H1 (cell line): ENCODE measurements around the gene BBIP1. TPM values are rescaled to one million over a fixed set of nuclear protein-coding genes. Genes with fewer than 3 reads are reported as not detected.

ENCODE experiments used
- CTCF ChIA-PET: fragments of 300-600 bp; sonication (Branson Sonifier 250); formaldehyde crosslinking; loops from one replicate; lab custom pipeline; 2021; ENCODE audit not compliant: partially characterized antibody; lab: Charles Lee
- POLR2A ChIA-PET: fragments of 300-600 bp; sonication (Branson Sonifier 250); formaldehyde crosslinking; loops from one replicate; lab custom pipeline; 2021; ENCODE audit warnings: inconsistent platforms; ENCODE audit not compliant: partially characterized antibody; lab: Charles Lee
- DNase-seq, 2 experiments: peaks; one replicate each; pipeline versions ENCODE4 v3.0.0 to v3.0.0-alpha.2; 2010 to 2022; ENCODE audit warnings: low spot score in 2 of 2, low read depth in 1 of 2, mixed read lengths in 1 of 2
- FAIRE-seq: peaks from 2 replicates; lab custom pipeline; 2011; peaks lifted over from hg19 to GRCh38; lab: Jason Lieb, UNC
- H2AFZ ChIP-seq: 2 replicates; pipeline ENCODE4 v1.8.1; 2012; ENCODE audit warnings: low read length, inconsistent platforms
- H2AK5ac ChIP-seq: 2 replicates; pipeline ENCODE4 v1.6.1; 2013; ENCODE audit warnings: low read depth, low read length
- H2BK120ac ChIP-seq: replicated peaks from 2 replicates; pipeline ENCODE3; 2013; ENCODE audit warnings: low read depth, low read length, inconsistent platforms
- H2BK12ac ChIP-seq: 2 replicates; pipeline ENCODE4 v1.6.1; 2013; ENCODE audit warnings: low read depth, low read length
- H2BK15ac ChIP-seq: 2 replicates; pipeline ENCODE4 v1.6.1; 2013; ENCODE audit warnings: low read length
- H2BK20ac ChIP-seq: 2 replicates; pipeline ENCODE4 v1.6.1; 2013; ENCODE audit warnings: low read length
- H2BK5ac ChIP-seq: 2 replicates; pipeline ENCODE4 v1.6.1; 2013; ENCODE audit warnings: low read depth, low read length
- H3K14ac ChIP-seq: 2 replicates; pipeline ENCODE4 v1.6.1; 2013; ENCODE audit warnings: inconsistent platforms; ENCODE audit not compliant: insufficient read length
- H3K18ac ChIP-seq: 2 replicates; pipeline ENCODE4 v1.6.1; 2013; ENCODE audit warnings: low read length; ENCODE audit errors: extremely low read depth
- H3K23ac ChIP-seq: 2 replicates; pipeline ENCODE4 v1.6.1; 2013; ENCODE audit warnings: inconsistent platforms; ENCODE audit not compliant: insufficient read length
- H3K23me2 ChIP-seq: 2 replicates; pipeline ENCODE4 v1.6.1; 2013; ENCODE audit warnings: low read depth, low read length
- H3K27ac ChIP-seq: 2 replicates; pipeline ENCODE4 v1.6.1; 2011; ENCODE audit warnings: low read depth, low read length, inconsistent platforms
- H3K27me3 ChIP-seq, 4 experiments: replicated peaks in 1 of 4; 1 replicate in 1 of 4; 2 replicates in 3 of 4; pipeline versions ENCODE4 v1.6.1 to v1.8.1; 2011 to 2013; ENCODE audit warnings: low read length in 3 of 4, mild to moderate bottlenecking in 3 of 4, inconsistent platforms in 2 of 4, mixed read lengths in 2 of 4, moderate library complexity in 1 of 4; ENCODE audit not compliant: control insufficient read depth in 3 of 4, insufficient read depth in 3 of 4; ENCODE audit errors: extremely low read depth in 1 of 4
- H3K36me3 ChIP-seq, 4 experiments: 2 replicates each; pipeline versions ENCODE4 v1.6.1 to v1.8.1; 2011 to 2013; ENCODE audit warnings: mild to moderate bottlenecking in 4 of 4, low read length in 3 of 4, moderate library complexity in 2 of 4, control low read depth in 1 of 4, inconsistent platforms in 1 of 4; ENCODE audit not compliant: insufficient read depth in 4 of 4, control insufficient read depth in 2 of 4
- H3K4ac ChIP-seq: replicated peaks from 2 replicates; pipeline ENCODE3; 2013; ENCODE audit warnings: low read length, low read depth, mixed read lengths, inconsistent platforms; ENCODE audit not compliant: insufficient read length
- H3K4me1 ChIP-seq, 4 experiments: replicated peaks in 1 of 4; 1 replicate in 1 of 4; 2 replicates in 3 of 4; pipeline versions ENCODE4 v1.6.1 to v1.8.1; 2011 to 2013; ENCODE audit warnings: low read length in 3 of 4, inconsistent platforms in 2 of 4, mixed read lengths in 1 of 4; ENCODE audit not compliant: insufficient read depth in 4 of 4, control insufficient read depth in 3 of 4
- H3K4me2 ChIP-seq, 2 experiments: 2 replicates each; pipeline versions ENCODE4 v1.6.1 to v1.8.1; 2011 to 2013; ENCODE audit warnings: low read depth in 2 of 2, low read length in 2 of 2, control low read depth in 1 of 2, inconsistent platforms in 1 of 2, mild to moderate bottlenecking in 1 of 2; ENCODE audit not compliant: insufficient read depth in 1 of 2
- H3K4me3 ChIP-seq, 4 experiments: fragments of 200-600, 300-600 bp in 1 of 4; sonication (generic), shearing (Covaris generic), sonication (Bioruptor Twin) in 1 of 4; 2 replicates each; pipeline versions ENCODE4 v1.5.1 to v1.8.1; 2011 to 2016; ENCODE audit warnings: low read length in 4 of 4, low read depth in 3 of 4, control low read depth in 2 of 4, inconsistent platforms in 2 of 4, mild to moderate bottlenecking in 2 of 4, mixed read lengths in 1 of 4, moderate library complexity in 1 of 4; ENCODE audit not compliant: insufficient read depth in 2 of 4; ENCODE audit errors: extremely low read depth in 1 of 4
- H3K56ac ChIP-seq: replicated peaks from 2 replicates; pipeline ENCODE3; 2013; ENCODE audit warnings: low read depth, mild to moderate bottlenecking, mixed read lengths, low read length, inconsistent platforms; ENCODE audit not compliant: insufficient read length
- H3K79me1 ChIP-seq: 2 replicates; pipeline ENCODE4 v1.6.1; 2013; ENCODE audit warnings: low read depth, low read length, control low read depth
- H3K79me2 ChIP-seq, 2 experiments: 2 replicates each; pipeline versions ENCODE4 v1.6.1 to v1.8.1; 2012 to 2013; ENCODE audit warnings: low read length in 2 of 2, mild to moderate bottlenecking in 2 of 2, inconsistent platforms in 1 of 2; ENCODE audit not compliant: insufficient read depth in 2 of 2, control insufficient read depth in 1 of 2
- H3K9ac ChIP-seq, 4 experiments: replicated peaks in 1 of 4; 1 replicate in 1 of 4; 2 replicates in 3 of 4; pipeline versions ENCODE4 v1.6.1 to v1.8.1; 2011 to 2013; ENCODE audit warnings: low read depth in 3 of 4, low read length in 3 of 4, control low read depth in 2 of 4, mild to moderate bottlenecking in 2 of 4, moderate library complexity in 2 of 4, inconsistent platforms in 1 of 4; ENCODE audit errors: extremely low read depth in 1 of 4
- H3K9me3 ChIP-seq, 2 experiments: 2 replicates each; pipeline versions ENCODE4 v1.6.1 to v1.8.1; 2012 to 2013; ENCODE audit warnings: mild to moderate bottlenecking in 2 of 2, moderate library complexity in 2 of 2, control low read depth in 1 of 2, inconsistent platforms in 1 of 2, low read depth in 1 of 2, low read length in 1 of 2, mixed read lengths in 1 of 2; ENCODE audit not compliant: insufficient read depth in 2 of 2
- H4K20me1 ChIP-seq, 2 experiments: replicated peaks in 1 of 2; 2 replicates each; pipeline versions ENCODE3 to v1.8.1; 2011 to 2013; ENCODE audit warnings: inconsistent platforms in 2 of 2, low read length in 2 of 2, mild to moderate bottlenecking in 1 of 2; ENCODE audit not compliant: insufficient read depth in 2 of 2, control insufficient read depth in 1 of 2
- H4K5ac ChIP-seq: 2 replicates; pipeline ENCODE4 v1.6.1; 2013; ENCODE audit warnings: low read length, low read depth, mixed read lengths, inconsistent platforms; ENCODE audit not compliant: insufficient read length
- H4K8ac ChIP-seq: 2 replicates; pipeline ENCODE4 v1.8.0; 2013; ENCODE audit warnings: mild to moderate bottlenecking, moderate library complexity, low read length, inconsistent platforms; ENCODE audit not compliant: insufficient read depth; ENCODE audit errors: extremely low read depth
- H4K91ac ChIP-seq: replicated peaks from 2 replicates; pipeline ENCODE3; 2013; ENCODE audit warnings: low read length, mixed read lengths, inconsistent platforms; ENCODE audit not compliant: insufficient read length
- KDM1A ChIP-seq: fragments of 200-600, 300-600 bp; sonication (generic); IDR thresholded peaks from 2 replicates; pipeline ENCODE4 v1.7.1; 2016; ENCODE audit warnings: mild to moderate bottlenecking, low read length, borderline replicate concordance
- KDM4A ChIP-seq: IDR thresholded peaks from one replicate; pipeline ENCODE4 v1.7.1; 2012; ENCODE audit warnings: low read depth, mild to moderate bottlenecking, moderate library complexity, low read length, inconsistent platforms; ENCODE audit not compliant: severe bottlenecking
- WGBS, 2 experiments: shearing (Covaris generic) in 1 of 2; methylation state at CpG; one replicate each; pipeline versions ENCODE4 v1.1.6 to v1.1.7; 2013 to 2015; ENCODE audit warnings: low lambda C conversion rate in 2 of 2, mixed read lengths in 2 of 2, inconsistent platforms in 1 of 2, low coverage in 1 of 2, missing lambda C conversion rate in 1 of 2; ENCODE audit not compliant: insufficient replicate concordance in 2 of 2, insufficient coverage in 1 of 2, insufficient read length in 1 of 2; ENCODE audit errors: extremely low coverage in 1 of 2, missing lambda C conversion rate in 1 of 2; 5-methylcytosine and 5-hydroxymethylcytosine counted together
- polyA plus RNA-seq, 7 experiments: library from polyadenylated mRNA; depleted of rRNA in 3 of 7; stranded (reverse) in 5 of 7; unstranded in 2 of 7; fragments of >200 nt in 5 of 7; fragments of 200-250 nt in 2 of 7; gene quantifications; 1 replicate in 5 of 7; 2 replicates in 1 of 7; 4 replicates in 1 of 7; pipeline versions ENCODE4 v1.2.1 to v1.2.3, GENCODE V29; 2011 to 2013; ENCODE audit warnings: missing spikeins in 2 of 7, mixed read lengths in 2 of 7
- total RNA-seq: library from RNA; stranded (reverse); fragmentation: NEBNext Ultra II Directional; extraction: Animal tissue kit (Norgen Biotek cat#: 25700); gene quantifications from 2 replicates; pipeline ENCODE4 v1.2.1, GENCODE V29; 2021

The BBIP1 gene
- total and polyA plus RNA-seq, 2 of the 8 experiments (the other 6 are each of a cell fraction or from before 2014, with no cell fraction given), result 8.8 to 19.6 TPM

DNA sequence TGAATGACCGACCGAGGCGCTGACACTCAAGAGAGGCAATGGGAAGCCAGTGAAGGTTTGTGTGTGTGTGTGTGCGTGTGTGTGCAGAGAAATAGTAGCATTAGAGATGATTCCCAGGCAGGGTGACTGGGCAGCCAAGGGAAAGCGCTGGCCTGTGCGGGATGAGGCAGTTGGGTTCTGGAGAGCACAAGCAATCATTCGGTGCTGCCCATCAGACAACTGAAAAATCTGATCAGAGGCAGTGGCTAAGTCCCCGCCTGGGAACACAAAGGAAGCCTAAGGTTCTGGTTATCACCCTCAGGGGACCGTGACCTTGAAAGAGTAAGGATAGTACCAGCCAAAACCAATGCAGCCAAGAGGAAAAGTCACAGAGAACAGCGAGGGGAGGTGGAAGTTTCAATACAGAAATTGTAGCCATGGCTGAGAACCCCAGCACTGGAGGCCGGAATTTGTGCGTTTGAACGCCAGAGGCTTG, 48.1 kb downstream of the BBIP1 start:
- Histone ChIP-seq H4K5ac (peak overlapping the region; percentile 37), H2BK15ac (peak overlapping the region; percentile 65; the same call in 1 of the 2 replicates), H3K4me3 (peak overlapping the region in 2 of 4 experiments; percentile 18 to 74; a peak in 4 of 8 replicates), H3K27ac (peak overlapping the region; percentile 78), H3K4me1 (peaks cover 4 to 12% (median 8%) of the 10 kb centered on the region in 4 experiments), H3K79me2 (peaks cover 0 to 11% of the 10 kb centered on the region in 2 experiments; a peak in 2 of 4 replicates), H3K79me1 (no peaks in the 10 kb centered on the region), H2BK120ac (peak overlapping the region; percentile 9), H4K8ac (peak overlapping the region; percentile 85; the same call in 1 of the 2 replicates), H3K4me2 (peak overlapping the region; percentile 66 to 81), H2AK5ac (peak overlapping the region; percentile 61), H3K23ac (no peak overlapping the region), H3K18ac (peak overlapping the region; percentile 57), H3K14ac (no peak overlapping the region), H2BK12ac (peak overlapping the region; percentile 97), H4K20me1 (no peaks in the 10 kb centered on the region), H3K23me2 (peaks cover 2% of the 10 kb centered on the region; the same call in 1 of the 2 replicates), H3K9ac (peak overlapping the region in 2 of 4 experiments; percentile 57 to 61; a peak in 4 of 7 replicates), H4K91ac (peak overlapping the region; percentile 61), H2BK5ac (peak overlapping the region; percentile 89), H3K56ac (no peak overlapping the region), H3K27me3 (no peaks in the 10 kb centered on the region), H3K4ac (peak overlapping the region; percentile 2), H3K36me3 (no peaks in the 10 kb centered on the region; a peak in 1 of 8 replicates), H2AFZ (0 out of 2 replicates have a peak overlapping the region, but pooled peaks have one; percentile 73), H3K9me3 (no peaks in the 10 kb centered on the region), H2BK20ac (peak overlapping the region; percentile 83)
- ChIA-PET CTCF (interaction anchor here (0.7 to 0.9 kb wide), 3 partner anchors 45 to 1266 kb away, joined by 3 read pairs; no protein-coding TSS in a partner anchor), POLR2A (interaction anchor here (0.9 to 1.2 kb wide), 5 partner anchors 9 to 48 kb away, joined by 4 to 12 read pairs (median 5); partner anchors contain the start of genes BBIP1 and SHOC2)
- TF ChIP-seq KDM1A (no peak), KDM4A (no peak)
- FAIRE-seq (no peak), DNase-seq (no peak)
- 77% methylated on average over 13 of the region's 13 CpGs; no CpG with 5 or more reads in 1 of the 2 experiments for WGBS, 2 experiments
